H1 (cell line): ENCODE data around the gene PCP4. TPM values are rescaled to one million over a fixed set of nuclear protein-coding genes. Genes with fewer than 3 reads are reported as not detected.

Experiments
- CHD7 ChIP-seq: fragments of 300-600 bp; sonication (generic); IDR thresholded peaks from 2 replicates; pipeline ENCODE4 v1.7.1; 2012; ENCODE audit warnings: low read length, moderate library complexity, mild to moderate bottlenecking, inconsistent platforms; ENCODE audit not compliant: insufficient replicate concordance
- GTF2F1 ChIP-seq: IDR thresholded peaks from 2 replicates; pipeline ENCODE4 v1.6.1; 2012; ENCODE audit warnings: low read depth, low read length, improper control_type of control experiment, borderline replicate concordance
- RNF2 ChIP-seq: fragments of 200-900, 300-1000 bp; sonication (generic); IDR thresholded peaks from 2 replicates; pipeline ENCODE4 v1.7.1; 2016; ENCODE audit warnings: borderline replicate concordance, low read depth, mild to moderate bottlenecking, antibody characterized with exemption, low read length; ENCODE audit not compliant: poor library complexity, severe bottlenecking; ENCODE audit errors: missing control alignments
- polyA plus RNA-seq, 7 experiments: library from polyadenylated mRNA; depleted of rRNA in 3 of 7; stranded (reverse) in 5 of 7; unstranded in 2 of 7; fragments of >200 nt in 5 of 7; fragments of 200-250 nt in 2 of 7; gene quantifications; 1 replicate in 5 of 7; 2 replicates in 1 of 7; 4 replicates in 1 of 7; pipeline versions ENCODE4 v1.2.1 to v1.2.3, GENCODE V29; 2011 to 2013; ENCODE audit warnings: missing spikeins in 2 of 7, mixed read lengths in 2 of 7
- total RNA-seq: library from RNA; stranded (reverse); fragmentation: NEBNext Ultra II Directional; extraction: Animal tissue kit (Norgen Biotek cat#: 25700); gene quantifications from 2 replicates; pipeline ENCODE4 v1.2.1, GENCODE V29; 2021

PCP4 gene
- total and polyA plus RNA-seq, 2 of the 8 experiments (the other 6 are each of a cell fraction or from before 2014, with no cell fraction given), result 1.8 to 2.4 TPM

GRCh38 chr21:39842741-39843459, 24.3 kb upstream of the PCP4 start (continued):
- TF ChIP-seq CHD7 (no peak), RNF2 (no peak), GTF2F1 (no peak)
